GM20000 (cell line): Measurements from ENCODE around the gene DLST.

Source experiments
- DNase-seq: peaks from one replicate; pipeline ENCODE4 v3.0.0; 2012; ENCODE audit warnings: low spot score
- CTCF ChIP-seq: IDR thresholded peaks from 2 replicates; pipeline ENCODE4 v1.5.1; 2012; ENCODE audit warnings: mild to moderate bottlenecking, control low read depth; ENCODE audit errors: extremely low read depth, missing control alignments

Gene DLST

GRCh38 chr14:74860899-74861733 lies 20.6 kb upstream of the DLST start:
- peak; percentile 76 for DNase-seq
- peak; percentile 78 for TF ChIP-seq CTCF

GRCh38 chr14:74861734-74862090 lies 20.0 kb upstream of the DLST start:
- TF ChIP-seq CTCF, result no peak
- DNase-seq, result no peak

GRCh38 chr14:74863274-74863673 lies 18.4 kb upstream of the DLST start:
- DNase-seq, result no peak
- no peak for TF ChIP-seq CTCF

DNA sequence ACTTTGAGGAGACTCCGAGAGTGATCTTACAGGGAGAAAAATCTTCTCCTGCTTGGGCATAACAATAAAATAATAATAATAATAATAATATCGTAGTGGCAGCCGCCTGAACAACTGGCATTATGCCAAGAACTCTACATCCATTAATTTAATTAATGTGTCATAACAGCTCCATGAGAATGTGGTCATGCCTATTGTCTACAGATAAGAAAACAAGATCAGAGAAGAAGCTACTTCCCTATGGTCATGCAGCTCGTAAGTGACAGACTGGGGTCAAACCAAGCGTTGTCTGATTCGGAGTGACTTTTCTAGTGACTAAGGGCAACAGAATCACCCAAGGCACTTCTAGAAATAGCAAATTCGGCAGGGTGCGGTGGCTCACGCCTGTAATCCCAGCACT lies 17.5 kb upstream of the DLST start:
- no peak for TF ChIP-seq CTCF

GRCh38 chr14:74865156-74865555 lies 16.6 kb upstream of the DLST start:
- no peak for TF ChIP-seq CTCF
- DNase-seq, result no peak

More for the DNA sequence above, 17.5 kb upstream of the DLST start:
- no peak for DNase-seq

- no peak for DNase-seq
- no peak for TF ChIP-seq CTCF
These were observed 14.9 kb upstream of the DLST start for GRCh38 chr14:74866708-74867389.

GRCh38 chr14:74867673-74868072 lies 14.0 kb upstream of the DLST start:
- TF ChIP-seq CTCF, result no peak
- DNase-seq, result no peak
